ENCODE data around the gene EFEMP1.

EFEMP1 gene

DNA sequence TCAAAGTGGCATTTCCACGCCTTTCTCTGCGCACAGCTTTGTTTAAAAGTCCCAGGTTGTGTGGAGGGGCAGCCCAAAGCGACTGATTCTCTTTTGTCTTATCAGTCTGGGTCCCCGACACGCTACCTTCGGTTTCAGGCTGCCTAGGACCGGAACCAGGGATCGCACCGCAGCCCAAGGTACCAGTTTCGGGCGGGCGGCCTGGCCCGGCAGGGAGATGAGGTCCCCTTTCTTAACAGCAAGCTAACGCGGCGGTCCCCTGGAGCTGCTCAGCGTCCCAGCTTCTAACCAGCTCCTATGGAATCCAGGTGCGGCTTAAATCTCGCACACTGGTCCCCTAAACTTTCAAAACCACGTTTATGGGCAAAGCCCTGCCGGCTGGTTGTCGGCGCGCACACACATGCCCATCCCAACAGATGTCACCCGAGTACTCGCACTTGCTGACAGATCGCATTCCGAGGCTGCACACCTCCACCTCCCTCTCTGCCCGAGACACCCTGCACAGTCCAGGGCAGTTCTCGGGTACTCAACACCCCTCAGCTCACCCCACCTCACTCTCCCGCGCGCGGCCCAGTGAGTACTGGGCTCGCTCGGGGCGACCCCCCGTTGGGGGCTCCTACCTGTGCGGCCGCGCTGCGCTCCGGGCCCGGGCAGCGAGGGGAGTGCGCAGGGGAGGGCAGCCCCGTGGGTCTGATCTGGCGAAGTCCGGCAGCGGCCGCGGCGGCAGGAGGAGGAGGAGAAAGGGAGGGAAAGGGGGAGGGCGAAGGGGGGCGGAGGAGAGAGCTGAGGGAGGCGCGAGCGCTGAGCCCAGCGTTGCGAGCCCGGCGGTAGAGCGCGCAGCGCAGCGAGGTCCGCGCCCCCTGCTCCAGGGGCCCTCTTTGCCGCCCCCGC is at the start of gene EFEMP1:
Gene EFEMP1, minus strand, starts transcription at position 692 of the 891 bp plus-strand sequence. CDS start 1,342 bp downstream, outside the sequence.
- no peak for DNase-seq (ENCODE audit: low spot score)

GRCh38 chr2:55970500-55970899 is 46.9 kb upstream of the EFEMP1 start:
- DNase-seq (ENCODE audit: low spot score), result no peak

DNA sequence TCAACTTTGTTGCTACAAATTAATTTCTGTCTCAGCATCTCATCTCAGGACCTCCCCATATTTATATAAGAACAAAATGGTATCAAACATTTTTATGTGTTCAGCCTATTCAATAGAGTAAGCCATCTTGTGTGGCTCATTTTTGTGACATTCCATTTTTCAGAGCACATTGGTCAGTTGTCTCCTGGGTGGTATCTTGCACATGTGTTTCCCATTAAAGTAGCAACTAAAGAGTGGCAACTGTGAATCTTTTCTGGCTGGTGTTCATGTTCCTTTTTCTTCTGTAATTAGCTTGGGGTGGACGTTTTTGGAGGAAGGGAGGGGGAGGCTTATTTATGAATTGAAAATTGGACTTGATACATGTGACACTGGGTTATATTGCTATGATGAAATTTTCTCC is 45.4 kb upstream of the EFEMP1 start:
- no peak for DNase-seq (ENCODE audit: low spot score)

- DNase-seq (ENCODE audit: low spot score), result no peak
Measured at GRCh38 chr2:55966401-55967118, 43.0 kb upstream of the EFEMP1 start.

GRCh38 chr2:55965966-55966365 is 42.4 kb upstream of the EFEMP1 start:
- no peak for DNase-seq (ENCODE audit: low spot score)

DNA sequence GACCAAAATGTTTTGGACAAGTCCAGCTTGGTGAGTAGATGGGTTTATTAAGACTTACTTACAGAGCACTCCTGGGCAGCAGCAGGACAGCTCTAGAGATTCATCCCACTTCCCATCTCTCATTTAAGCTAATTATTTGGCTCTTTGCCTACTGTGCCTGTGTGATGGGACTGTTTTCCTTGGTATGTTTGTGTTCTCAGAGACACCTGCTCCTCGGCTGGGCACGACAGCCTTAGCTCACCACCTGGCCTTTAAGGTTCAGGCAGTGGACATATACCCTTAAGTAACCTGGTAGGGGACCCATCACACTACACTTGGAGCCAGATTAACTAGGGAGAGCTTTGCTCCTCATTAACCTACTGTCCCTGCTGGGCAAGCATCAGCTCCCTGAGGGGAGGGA is 41.7 kb upstream of the EFEMP1 start:
- no peak for DNase-seq (ENCODE audit: low spot score)

DNA sequence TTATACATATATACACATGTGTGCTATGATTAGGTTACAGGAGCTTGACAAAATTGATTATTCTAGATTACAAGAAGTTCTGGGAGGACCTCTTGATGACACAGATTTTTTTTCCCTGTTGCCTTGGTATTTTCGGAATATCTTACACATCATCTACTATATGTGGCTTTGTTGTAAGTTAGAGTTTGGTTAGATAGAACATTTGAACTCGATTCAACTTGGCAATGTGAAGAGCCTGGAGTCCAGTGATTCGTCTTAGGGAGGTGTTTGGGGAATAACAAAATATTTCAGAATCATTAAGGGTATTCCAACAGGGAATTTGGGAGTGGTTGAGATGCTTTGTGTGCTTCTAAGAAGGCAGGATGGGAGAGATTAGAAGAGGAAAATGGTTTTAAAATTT is 39.3 kb upstream of the EFEMP1 start:
- DNase-seq (ENCODE audit: low spot score), result no peak

DNA sequence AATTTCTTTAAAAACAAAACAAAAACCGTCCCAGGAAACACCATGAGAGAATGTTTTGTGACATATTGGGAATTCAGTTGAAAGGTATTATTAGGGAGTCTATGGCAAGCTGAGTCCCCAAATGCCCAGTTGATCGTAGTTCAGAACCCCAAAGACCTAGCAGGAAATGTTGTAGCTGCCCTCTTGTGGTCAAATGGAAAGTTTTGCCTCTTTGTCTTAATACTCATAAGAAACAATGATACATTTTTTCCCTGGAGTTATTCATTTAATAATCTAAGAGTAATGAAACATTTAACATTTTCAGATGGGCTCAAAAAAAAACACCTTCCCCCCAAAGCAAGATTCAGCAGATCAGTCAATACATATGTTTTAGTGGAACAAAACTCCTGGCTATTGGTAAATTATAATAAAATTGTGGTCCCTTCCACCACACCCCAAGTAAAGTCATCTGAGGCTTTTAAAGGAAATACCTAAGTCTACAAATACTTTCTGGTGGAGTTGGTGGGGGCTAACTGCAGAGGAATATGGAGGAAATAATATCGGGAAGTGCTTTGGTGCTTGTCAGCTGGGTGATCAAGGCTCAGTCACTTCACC is 37.8 kb upstream of the EFEMP1 start:
- DNase-seq (ENCODE audit: low spot score), result peak; percentile 53

GRCh38 chr2:55958756-55959155 is 35.2 kb upstream of the EFEMP1 start:
- DNase-seq (ENCODE audit: low spot score), result no peak

DNA sequence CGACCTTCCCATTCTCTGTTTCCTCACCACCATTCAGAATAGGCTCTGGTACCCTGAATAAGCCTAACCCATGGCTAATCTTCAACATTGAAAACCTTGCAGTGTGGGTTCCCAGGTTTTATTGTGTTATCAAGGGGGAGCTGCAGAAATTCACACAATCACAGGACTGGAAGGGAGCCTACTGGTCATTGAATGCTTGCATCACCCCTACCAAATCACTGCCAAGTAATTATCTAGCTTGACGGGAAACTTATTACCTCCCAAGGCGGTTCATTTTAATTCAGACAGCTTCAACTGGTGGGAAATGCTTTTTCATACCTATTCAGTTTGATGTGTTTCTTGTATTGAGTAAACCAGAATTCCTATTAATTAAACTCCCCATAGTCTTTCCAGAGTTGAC is 33.6 kb upstream of the EFEMP1 start:
- DNase-seq (ENCODE audit: low spot score), result no peak

DNA sequence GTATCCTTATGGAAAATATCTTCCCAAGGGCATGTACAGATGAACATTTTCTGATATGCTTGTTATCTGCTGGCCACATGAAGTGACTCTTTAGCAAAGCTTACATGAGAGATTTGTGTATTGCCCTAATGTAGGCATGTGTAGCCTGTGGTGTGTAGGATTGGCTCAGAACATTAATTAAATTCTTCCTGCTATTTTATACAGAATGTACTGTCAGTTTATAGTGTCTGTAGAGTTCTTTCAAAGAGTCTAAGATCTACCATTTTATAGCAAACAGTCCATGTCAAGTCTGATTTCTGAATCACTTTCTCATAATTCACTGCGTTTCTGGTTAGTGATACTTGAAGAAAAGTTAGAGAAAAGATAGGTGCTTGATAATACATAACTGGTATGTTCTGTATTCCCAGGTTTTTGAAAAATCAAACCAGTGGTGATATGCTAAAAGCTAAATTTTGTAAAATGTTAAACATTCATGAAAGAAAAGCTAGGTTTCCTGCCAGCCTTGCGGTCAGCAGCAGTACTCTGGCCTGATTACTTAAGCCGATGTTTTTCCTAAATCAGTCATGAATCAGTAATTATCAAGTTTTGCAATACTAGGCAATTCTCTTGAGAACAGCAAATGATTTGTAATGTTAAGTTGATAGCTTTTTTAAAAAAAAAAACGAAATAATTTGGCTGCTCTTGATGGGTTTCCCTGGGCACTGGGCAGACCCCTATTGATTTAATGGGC is 30.9 kb upstream of the EFEMP1 start:
- no peak for DNase-seq (ENCODE audit: low spot score)

DNA sequence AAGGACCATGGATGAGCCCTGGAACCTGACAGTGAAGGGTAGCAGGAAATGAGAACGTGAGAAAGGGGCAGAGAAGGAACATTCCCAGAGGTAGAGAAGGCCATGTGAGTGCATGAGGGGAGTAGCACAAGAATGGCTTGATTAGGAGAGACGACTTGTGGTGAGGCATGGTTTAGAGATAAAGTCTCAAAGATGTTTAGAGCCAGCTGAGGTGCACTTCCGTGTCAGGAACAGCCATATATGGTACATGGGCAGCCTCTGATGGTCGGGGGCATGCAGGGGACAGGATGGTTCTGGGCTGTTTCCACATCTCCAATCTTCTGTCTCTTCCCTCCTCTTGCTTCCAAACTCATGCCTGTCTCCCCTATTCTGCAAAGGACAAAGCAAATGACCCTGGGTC is 28.8 kb upstream of the EFEMP1 start:
- no peak for DNase-seq (ENCODE audit: low spot score)

- no peak for DNase-seq (ENCODE audit: low spot score)
Measured at GRCh38 chr2:55951533-55951932, 28.0 kb upstream of the EFEMP1 start.

DNA sequence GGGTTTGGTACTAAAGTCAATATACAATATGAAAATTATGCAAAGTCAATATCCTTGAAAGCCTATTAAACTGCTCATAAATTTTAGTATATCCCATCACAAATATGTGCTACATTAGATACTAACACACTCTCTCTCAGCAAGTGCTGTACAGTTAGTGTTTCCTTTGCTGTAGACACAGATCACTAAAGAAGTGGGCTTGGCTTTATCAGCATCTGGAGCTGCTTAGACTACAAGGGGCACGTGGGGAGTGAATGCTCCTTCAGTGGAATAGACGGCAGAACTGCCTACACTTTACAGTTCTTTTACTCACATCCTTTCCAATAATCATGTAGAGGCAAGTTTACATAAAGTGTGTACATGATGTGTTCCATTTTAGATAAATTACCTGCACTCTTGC is 26.0 kb upstream of the EFEMP1 start:
- DNase-seq (ENCODE audit: low spot score), result no peak

- peak; percentile 36 for DNase-seq (ENCODE audit: low spot score)
Measured at GRCh38 chr2:55949211-55949610, 25.6 kb upstream of the EFEMP1 start.

- DNase-seq (ENCODE audit: low spot score), result no peak
Measured at GRCh38 chr2:55948176-55948923, 24.8 kb upstream of the EFEMP1 start.

DNA sequence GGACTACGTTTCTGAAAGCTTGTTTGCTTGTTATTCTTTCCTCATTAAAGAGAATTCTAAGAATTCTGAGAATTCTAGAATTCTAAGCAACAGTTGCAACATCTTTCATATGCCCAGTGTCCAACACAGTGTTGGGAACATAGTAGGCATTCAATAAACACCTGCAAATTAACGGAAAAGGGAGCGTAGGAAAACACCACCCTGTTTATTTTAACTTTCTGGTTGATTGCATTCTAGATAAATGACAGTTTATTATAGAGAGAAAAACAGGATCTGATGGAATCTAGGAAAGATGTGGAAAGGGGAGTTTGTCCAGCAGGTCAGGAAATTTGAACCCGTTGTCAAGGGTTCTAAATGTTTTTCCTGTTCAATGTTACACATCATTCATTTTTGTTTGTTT is 24.2 kb upstream of the EFEMP1 start:
- no peak for DNase-seq (ENCODE audit: low spot score)

DNA sequence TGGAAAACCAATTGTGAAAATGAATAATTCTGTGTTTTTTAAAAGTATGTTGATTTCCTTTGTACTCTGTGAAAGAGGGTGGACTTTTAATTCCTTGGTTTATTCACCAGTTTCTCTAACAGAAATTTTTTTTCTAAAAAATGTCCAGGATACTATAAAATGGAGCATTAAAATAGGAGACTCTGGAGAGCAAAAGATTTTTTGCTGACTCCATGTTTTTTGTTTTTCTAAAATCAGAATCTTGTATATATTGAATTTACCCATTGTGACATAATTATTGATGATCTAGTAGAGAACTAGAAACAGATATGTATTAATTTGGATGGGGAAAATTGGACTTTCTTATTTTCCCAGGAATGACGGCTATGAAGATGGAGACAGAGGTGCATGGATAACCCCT is 23.2 kb upstream of the EFEMP1 start:
- no peak for DNase-seq (ENCODE audit: low spot score)

DNA sequence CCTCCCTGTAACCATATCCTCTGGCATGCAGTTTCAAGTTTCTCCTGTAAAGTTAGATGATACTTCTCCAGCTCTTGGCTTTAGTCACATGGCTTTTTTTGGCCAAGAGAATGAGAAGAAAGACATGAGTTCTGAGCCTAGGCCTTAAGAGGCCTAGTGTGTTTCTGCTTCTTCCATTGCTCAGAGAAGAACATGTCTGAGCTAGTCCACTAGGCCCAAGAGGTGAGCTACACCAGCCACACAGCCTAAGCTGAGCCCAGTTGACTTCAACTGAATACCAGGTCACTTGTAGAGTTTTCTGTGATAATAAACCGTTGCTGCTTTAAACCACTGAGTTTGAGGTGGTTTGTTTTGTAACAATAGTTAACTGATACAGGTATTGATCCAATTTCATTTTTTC is 19.9 kb upstream of the EFEMP1 start:
- DNase-seq (ENCODE audit: low spot score), result no peak

DNA sequence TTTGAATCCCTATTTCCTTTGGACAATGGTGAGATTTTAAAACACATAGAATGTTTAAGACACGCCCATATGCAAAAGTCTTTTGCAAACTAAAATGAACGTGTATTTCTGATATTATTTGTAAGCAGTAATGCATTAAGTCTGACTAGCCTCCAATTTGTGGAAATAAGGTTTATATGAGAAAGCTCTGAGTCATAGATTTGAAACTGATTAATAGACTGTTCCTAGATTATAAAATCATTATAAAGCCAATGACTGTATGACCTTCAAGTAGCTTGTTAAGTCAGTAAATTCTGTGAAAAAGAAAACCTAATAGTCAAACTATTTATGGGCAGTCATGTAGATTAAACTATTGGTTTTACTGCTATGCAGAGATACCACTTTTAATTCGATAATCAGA is 12.8 kb upstream of the EFEMP1 start:
- no peak for DNase-seq (ENCODE audit: low spot score)

DNA sequence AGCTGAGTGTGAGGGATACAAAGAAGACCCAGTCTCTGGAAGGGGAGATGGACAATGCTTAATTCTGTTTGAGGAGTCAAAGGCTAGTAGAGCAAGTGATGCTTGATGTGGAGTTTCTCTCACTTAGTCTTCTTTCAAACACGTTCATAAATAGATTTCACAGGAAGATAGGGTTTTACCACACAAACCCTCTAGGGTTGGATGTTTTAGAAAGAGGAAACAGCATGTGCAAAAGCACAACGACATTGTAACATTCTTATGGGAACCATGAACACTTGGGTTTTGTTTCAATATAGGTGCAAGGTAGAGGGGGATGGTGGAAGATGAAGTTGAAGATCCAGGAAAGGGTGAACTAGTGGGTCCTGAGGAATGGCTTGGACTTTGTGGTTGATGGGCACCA is 10.8 kb upstream of the EFEMP1 start:
- no peak for DNase-seq (ENCODE audit: low spot score)

GRCh38 chr2:55932843-55933242 is 9.3 kb upstream of the EFEMP1 start:
- DNase-seq (ENCODE audit: low spot score), result no peak

All from SW480 (cell line).